Embryonic facial prominence (tissue), 1 donor: Measurements from ENCODE around the gene HDAC3.
"Not testable (repeated sequence)": the region's sequence is repeated elsewhere in the genome, so short reads cannot be mapped to it uniquely, and the experiment has no call there.

Experiments
- DNase-seq: peaks from one replicate; pipeline ENCODE4 v3.0.0-alpha.2; 2016; ENCODE audit errors: extremely low spot score

The HDAC3 gene

GRCh38 chr5:141634720-141635119 is 1.9 kb downstream of the HDAC3 start:
- no peak for DNase-seq

- no peak for DNase-seq
These were observed 2.6 kb downstream of the HDAC3 start for GRCh38 chr5:141633871-141634561.

GRCh38 chr5:141632650-141633049 is 4.0 kb downstream of the HDAC3 start:
- no peak for DNase-seq

GRCh38 chr5:141630570-141631140 is 6.0 kb downstream of the HDAC3 start:
- DNase-seq, result no peak

- no peak for DNase-seq
These were observed 8.4 kb downstream of the HDAC3 start for GRCh38 chr5:141628175-141628788.

- DNase-seq, result no peak
These were observed 13.0 kb downstream of the HDAC3 start for GRCh38 chr5:141623611-141624010.

GRCh38 chr5:141623186-141623585 is 13.5 kb downstream of the HDAC3 start:
- no peak for DNase-seq

- peak; percentile 89 for DNase-seq
These were observed 17.7 kb downstream of the HDAC3 start, which contains the start of gene DIAPH1 for GRCh38 chr5:141618804-141619554. Gene DIAPH1 (minus strand): TSS chr5:141619000. CDS start chr5:141618914, 86 bp downstream.

- no peak for DNase-seq
These were observed 18.4 kb downstream of the HDAC3 start for GRCh38 chr5:141618030-141618803.

- DNase-seq, result no peak
These were observed 19.0 kb downstream of the HDAC3 start for GRCh38 chr5:141617682-141618029.

- DNase-seq, result no peak
These were observed 19.5 kb downstream of the HDAC3 start for GRCh38 chr5:141617128-141617527.

- DNase-seq, result no peak
These were observed 20.5 kb downstream of the HDAC3 start for GRCh38 chr5:141615991-141616720.

- no peak for DNase-seq
These were observed 23.3 kb downstream of the HDAC3 start for GRCh38 chr5:141613344-141613743.

- DNase-seq, result no peak
These were observed 25.4 kb downstream of the HDAC3 start for GRCh38 chr5:141611289-141611688.

- DNase-seq, result not testable (repeated sequence)
These were observed 26.7 kb downstream of the HDAC3 start for GRCh38 chr5:141609921-141610320.

GRCh38 chr5:141609044-141609443 is 27.6 kb downstream of the HDAC3 start:
- DNase-seq, result no peak

- DNase-seq, result no peak
These were observed 28.1 kb downstream of the HDAC3 start for GRCh38 chr5:141608557-141608956.

- no peak for DNase-seq
These were observed 28.6 kb downstream of the HDAC3 start for GRCh38 chr5:141608046-141608445.

GRCh38 chr5:141605523-141606277 is 30.9 kb downstream of the HDAC3 start:
- no peak for DNase-seq
